Tibial artery (tissue), 4 donors: ENCODE data around the gene DLG1.
A peak's percentile ranks its signal among the peaks of the same experiment; 100 is the strongest.

Experiments used
- DNase-seq, 2 donors: peaks; one replicate each; pipeline ENCODE4 v3.0.0-alpha.2; 2019
- H3K27ac ChIP-seq, 2 donors: fragments of 200-600 bp; sonication (generic) in 1 of 2; 1 replicate in 1 of 2; 2 replicates in 1 of 2; pipeline ENCODE4 v1.5.1; 2018 to 2019; ENCODE audit warnings: mild to moderate bottlenecking in 1 of 2
- H3K27me3 ChIP-seq, 2 donors: fragments of 200-600 bp; sonication (generic) in 1 of 2; one replicate each; pipeline versions ENCODE4 v1.5.1 to v1.6.0; 2016 to 2019
- H3K36me3 ChIP-seq, 3 donors: fragments of 200-600 bp; sonication (generic) in 2 of 3; one replicate each; pipeline ENCODE4 v1.5.1; 2016 to 2019; ENCODE audit warnings: mild to moderate bottlenecking in 2 of 3
- H3K4me1 ChIP-seq, 4 donors: fragments of 200-600 bp; sonication (generic) in 2 of 4; 1 replicate in 3 of 4; 2 replicates in 1 of 4; pipeline ENCODE4 v1.5.1; 2016 to 2019
- H3K4me3 ChIP-seq, 2 donors: fragments of 200-600 bp; sonication (generic) in 1 of 2; 1 replicate in 1 of 2; 2 replicates in 1 of 2; pipeline ENCODE4 v1.5.1; 2018 to 2019; ENCODE audit warnings: mild to moderate bottlenecking in 2 of 2
- H3K9me3 ChIP-seq, 3 donors: fragments of 200-600 bp; sonication (generic) in 1 of 3; one replicate each; pipeline ENCODE4 v1.5.1; 2016 to 2019
- intact Hi-C: fragments of 100-400 bp; cut with DNase I; formaldehyde crosslinking; loops from one replicate; pipeline ENCODE4 v1.15.0; 2023; ENCODE audit warnings: low total_unique reads
- TF ChIP-seq, protein P1 (sequence below), 2 experiments: fragments of 200-600 bp in 1 of 2; fragments of 450-650 bp in 1 of 2; IDR thresholded peaks; one replicate each; pipeline ENCODE4 v1.5.1; 2017 to 2019; ENCODE audit warnings: antibody characterized with exemption in 2 of 2, mild to moderate bottlenecking in 1 of 2, moderate library complexity in 1 of 2

DLG1 gene

DNA sequence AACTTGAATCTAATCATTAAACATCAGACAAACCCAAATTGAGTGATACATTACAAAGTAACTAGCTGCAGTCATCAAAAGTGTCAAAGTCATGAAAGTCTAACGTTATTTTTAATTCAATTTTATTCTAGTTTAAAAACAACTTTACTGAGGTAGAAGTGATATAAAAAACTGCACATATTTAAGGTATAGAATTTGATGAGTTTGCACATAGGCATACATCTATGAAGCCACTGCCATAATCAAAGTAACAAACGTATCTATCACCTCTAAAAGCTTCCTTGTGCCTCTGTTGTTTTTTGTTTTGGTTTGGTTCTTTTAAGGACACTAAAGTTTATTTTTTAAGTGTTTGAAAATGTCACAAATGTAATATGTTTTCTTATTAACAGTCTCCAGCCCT, 130.9 kb downstream of the DLG1 start:
- no peak overlapping the region for H3K4me3 ChIP-seq
- H3K27me3 ChIP-seq = no peaks in the 10 kb centered on the region
- no peaks in the 10 kb centered on the region for H3K4me1 ChIP-seq
- H3K36me3 ChIP-seq = no peaks in the 10 kb centered on the region
- TF ChIP-seq, protein P1, sequence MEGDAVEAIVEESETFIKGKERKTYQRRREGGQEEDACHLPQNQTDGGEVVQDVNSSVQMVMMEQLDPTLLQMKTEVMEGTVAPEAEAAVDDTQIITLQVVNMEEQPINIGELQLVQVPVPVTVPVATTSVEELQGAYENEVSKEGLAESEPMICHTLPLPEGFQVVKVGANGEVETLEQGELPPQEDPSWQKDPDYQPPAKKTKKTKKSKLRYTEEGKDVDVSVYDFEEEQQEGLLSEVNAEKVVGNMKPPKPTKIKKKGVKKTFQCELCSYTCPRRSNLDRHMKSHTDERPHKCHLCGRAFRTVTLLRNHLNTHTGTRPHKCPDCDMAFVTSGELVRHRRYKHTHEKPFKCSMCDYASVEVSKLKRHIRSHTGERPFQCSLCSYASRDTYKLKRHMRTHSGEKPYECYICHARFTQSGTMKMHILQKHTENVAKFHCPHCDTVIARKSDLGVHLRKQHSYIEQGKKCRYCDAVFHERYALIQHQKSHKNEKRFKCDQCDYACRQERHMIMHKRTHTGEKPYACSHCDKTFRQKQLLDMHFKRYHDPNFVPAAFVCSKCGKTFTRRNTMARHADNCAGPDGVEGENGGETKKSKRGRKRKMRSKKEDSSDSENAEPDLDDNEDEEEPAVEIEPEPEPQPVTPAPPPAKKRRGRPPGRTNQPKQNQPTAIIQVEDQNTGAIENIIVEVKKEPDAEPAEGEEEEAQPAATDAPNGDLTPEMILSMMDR (IDR thresholded peaks at IDR 0.05) = no peak
- H3K27ac ChIP-seq = no peak overlapping the region
- DNase-seq = no peak
- H3K9me3 ChIP-seq = no peaks in the 10 kb centered on the region
- intact Hi-C loops = no loop called here

DNA sequence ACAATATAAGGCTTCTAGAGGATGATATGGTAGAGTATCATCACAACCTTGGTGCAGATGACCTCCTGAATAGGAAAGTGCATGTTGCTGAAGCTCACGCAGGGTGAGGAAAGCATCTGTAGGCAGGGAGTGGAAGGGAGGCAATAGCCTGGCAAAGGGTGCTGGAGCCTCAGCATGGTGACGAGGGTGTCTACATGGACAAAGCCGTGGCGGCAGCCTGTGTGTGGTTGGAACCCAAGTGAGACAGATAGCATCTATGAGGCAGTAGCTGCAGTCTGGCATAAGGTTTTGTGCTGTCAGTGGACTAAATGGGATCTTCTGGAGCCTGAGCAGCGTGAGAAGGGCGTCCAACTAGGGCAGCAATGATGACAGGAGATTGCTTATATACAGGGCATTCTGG, 132.5 kb downstream of the DLG1 start:
- no peaks in the 10 kb centered on the region for H3K27me3 ChIP-seq
- intact Hi-C loops = no loop called here
- H3K4me1 ChIP-seq = no peaks in the 10 kb centered on the region
- H3K4me3 ChIP-seq = no peak overlapping the region
- no peak overlapping the region for H3K27ac ChIP-seq
- TF ChIP-seq, protein P1 (IDR thresholded peaks at IDR 0.05) = no peak
- no peak for DNase-seq
- no peaks in the 10 kb centered on the region for H3K36me3 ChIP-seq
- H3K9me3 ChIP-seq = no peaks in the 10 kb centered on the region

DNA sequence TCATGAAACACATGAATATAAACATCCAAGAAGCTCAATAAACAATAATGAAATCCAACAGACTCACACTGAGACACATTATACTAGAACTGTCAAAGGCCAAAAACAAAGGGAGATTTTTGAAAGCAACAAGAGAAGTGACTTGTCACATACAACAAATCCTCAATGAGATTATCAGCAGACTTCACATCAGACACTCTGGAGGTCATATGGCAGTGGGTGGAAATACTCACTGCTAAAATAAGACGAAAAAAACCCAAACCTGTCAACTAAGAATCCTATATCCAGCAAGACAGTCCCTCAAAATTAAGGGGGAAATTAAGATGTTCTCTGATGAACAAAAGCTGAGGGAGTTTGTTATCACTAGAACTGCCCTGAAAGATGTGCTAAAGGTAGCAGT, 143.4 kb downstream of the DLG1 start:
- Histone ChIP-seq H3K4me1 (no peaks in the 10 kb centered on the region), H3K27ac (no peak overlapping the region), H3K27me3 (no peaks in the 10 kb centered on the region), H3K9me3 (peaks cover 0 to 21% (median 0%) of the 10 kb centered on the region in 3 donors), H3K4me3 (no peak overlapping the region), H3K36me3 (peaks cover 4 to 14% (median 8%) of the 10 kb centered on the region in 3 donors)
- DNase-seq = no peak
- intact Hi-C loops = no loop called here
- TF ChIP-seq, protein P1 (IDR thresholded peaks at IDR 0.05) = no peak

DNA sequence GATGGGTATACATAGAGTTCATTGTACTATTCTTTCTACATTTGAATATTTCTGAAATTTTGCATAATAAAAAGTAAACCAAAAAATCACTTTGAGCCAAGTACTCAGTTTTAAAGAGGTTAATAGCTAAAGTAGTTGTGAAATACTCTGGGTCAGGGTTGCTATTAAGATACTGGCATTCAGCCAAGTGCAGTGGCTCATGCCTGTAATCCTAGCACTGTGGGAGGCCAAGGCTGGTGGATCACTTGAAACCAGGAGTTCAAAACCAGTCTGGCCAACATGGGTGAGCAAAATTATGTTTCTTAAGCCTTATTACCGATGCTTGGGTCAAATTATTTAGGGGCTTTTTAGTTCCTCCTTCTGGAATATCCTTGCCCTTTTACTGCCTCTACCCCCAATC, 146.8 kb downstream of the DLG1 start:
- Histone ChIP-seq H3K36me3 (peaks cover 4 to 14% (median 8%) of the 10 kb centered on the region in 3 donors), H3K9me3 (peaks cover 0 to 13% (median 0%) of the 10 kb centered on the region in 3 donors), H3K27ac (no peak overlapping the region), H3K27me3 (no peaks in the 10 kb centered on the region), H3K4me1 (no peaks in the 10 kb centered on the region), H3K4me3 (no peak overlapping the region)
- DNase-seq = peak in 1 of 2 donors; percentile 49
- intact Hi-C loops = no loop called here
- TF ChIP-seq, protein P1 (IDR thresholded peaks at IDR 0.05) = no peak

DNA sequence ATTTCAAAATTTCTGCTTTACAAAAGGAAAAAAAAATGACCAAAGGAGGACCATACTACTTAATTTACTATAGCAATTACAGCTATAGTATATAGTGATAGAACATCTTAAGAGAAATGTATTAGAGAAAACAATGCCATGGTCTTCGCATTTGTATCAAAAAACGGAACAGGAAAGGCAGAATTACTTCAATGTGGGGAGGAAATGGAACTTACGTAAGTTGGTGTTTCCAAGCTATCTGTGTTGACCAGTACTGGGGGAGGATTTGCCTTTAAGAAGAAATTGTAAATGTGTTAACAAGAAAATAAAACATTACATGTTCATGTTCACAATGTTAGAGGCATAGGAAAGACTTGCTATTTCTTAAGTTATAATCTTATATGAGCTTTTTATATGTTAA, 148.9 kb downstream of the DLG1 start:
- Histone ChIP-seq H3K27me3 (no peaks in the 10 kb centered on the region), H3K27ac (no peak overlapping the region), H3K9me3 (no peaks in the 10 kb centered on the region), H3K36me3 (peaks cover 0 to 2% (median 0%) of the 10 kb centered on the region in 3 donors), H3K4me3 (no peak overlapping the region), H3K4me1 (no peaks in the 10 kb centered on the region)
- DNase-seq = no peak
- intact Hi-C loops = no loop called here
- TF ChIP-seq, protein P1 (IDR thresholded peaks at IDR 0.05) = no peak

DNA sequence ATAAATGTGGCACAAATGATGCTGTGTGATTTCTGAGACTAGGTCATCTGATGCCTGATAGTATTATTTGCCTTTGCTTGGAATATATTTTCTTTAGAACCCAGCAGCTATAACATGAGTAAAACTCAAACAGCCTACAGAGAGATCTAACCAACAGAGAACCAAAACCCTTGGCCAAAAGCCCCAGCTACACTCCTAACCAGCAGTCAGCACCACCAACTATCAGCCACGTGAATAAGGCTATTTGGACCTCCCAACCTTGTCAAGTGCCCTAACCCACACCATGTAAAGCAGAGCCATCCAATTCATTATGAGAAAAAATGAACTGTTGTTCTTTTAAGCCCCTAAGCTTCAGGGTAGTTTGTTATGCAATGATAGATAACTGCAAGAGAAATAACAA, 154.2 kb downstream of the DLG1 start:
- TF ChIP-seq, protein P1 (IDR thresholded peaks at IDR 0.05) = no peak
- intact Hi-C loops = no loop called here
- peaks cover 0 to 6% (median 4%) of the 10 kb centered on the region in 3 donors for H3K36me3 ChIP-seq
- DNase-seq = no peak
- H3K4me3 ChIP-seq = no peak overlapping the region
- H3K27me3 ChIP-seq = no peaks in the 10 kb centered on the region
- no peak overlapping the region for H3K27ac ChIP-seq
- H3K4me1 ChIP-seq = no peaks in the 10 kb centered on the region
- no peaks in the 10 kb centered on the region for H3K9me3 ChIP-seq
